HG02571 (cell line): ENCODE results near the gene TMEM270.
"Not testable (repeated sequence)": the region's sequence is repeated elsewhere in the genome, so short reads cannot be mapped to it uniquely, and the experiment has no call there.

Experiments
- ATAC-seq: cut with Tn5 transposase; IDR thresholded peaks from one replicate; pipeline ENCODE4 v1.9.1; 2021; ENCODE audit warnings: mild to moderate bottlenecking, moderate library complexity; ENCODE audit not compliant: unreplicated experiment

The TMEM270 gene

DNA sequence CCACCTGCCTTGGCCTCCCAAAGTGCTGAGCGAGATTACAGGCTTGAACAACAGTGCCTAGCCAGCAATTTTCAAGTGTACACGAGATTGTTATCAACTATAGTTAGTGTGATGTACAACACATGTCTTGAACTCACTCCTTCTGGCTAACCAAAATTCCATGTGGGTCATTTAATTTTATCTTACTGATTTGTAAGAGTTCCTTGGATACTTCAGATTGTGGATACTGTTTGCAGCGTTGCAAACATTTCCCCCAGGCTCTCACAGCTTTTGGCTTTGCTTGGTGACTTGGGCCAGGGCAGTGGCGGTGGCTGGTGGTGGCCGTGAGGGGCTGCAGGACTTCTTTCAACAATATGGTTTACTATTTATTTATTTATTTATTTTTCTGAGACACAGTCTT is 8.5 kb upstream of the TMEM270 start:
- ATAC-seq = no peak

DNA sequence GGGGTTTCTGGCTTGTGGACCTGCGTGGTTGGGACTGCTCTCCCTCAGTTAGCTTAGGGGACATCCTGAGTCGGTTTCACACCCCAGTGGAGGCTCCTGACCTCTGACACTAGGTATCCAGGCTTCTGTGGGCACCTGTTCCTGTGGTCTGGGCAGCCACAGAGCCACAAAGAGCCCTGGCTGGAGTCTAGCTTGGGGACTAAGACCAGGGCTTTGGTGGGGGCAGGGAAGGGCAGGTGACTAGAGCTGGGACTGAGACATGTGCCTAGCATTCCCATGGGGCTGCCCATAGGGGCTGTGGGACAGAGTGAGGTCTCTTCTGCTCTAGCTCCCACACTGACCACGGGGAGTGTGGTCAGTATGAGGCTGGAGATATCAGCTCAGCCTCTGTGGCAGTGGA is 4.0 kb upstream of the TMEM270 start:
- no peak for ATAC-seq

DNA sequence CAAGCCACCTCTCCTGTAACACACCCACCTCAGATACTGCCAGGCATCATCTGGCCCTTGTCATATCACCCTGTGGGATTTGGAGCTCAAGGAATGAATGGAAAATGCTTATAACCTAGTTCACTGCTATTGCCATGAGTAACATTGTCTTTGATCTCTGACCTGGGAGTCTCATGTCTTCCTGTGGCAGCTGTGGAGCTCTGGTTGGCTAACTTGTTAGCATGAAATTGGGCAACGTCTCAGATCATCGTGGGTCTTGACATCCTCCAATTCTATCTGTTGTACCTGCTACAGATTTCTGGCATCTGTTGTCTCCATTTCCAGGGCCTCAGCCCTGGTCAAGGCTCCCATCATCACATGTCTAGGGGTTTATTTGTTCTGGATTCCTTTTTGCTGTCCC is 2.2 kb upstream of the TMEM270 start:
- no peak for ATAC-seq

DNA sequence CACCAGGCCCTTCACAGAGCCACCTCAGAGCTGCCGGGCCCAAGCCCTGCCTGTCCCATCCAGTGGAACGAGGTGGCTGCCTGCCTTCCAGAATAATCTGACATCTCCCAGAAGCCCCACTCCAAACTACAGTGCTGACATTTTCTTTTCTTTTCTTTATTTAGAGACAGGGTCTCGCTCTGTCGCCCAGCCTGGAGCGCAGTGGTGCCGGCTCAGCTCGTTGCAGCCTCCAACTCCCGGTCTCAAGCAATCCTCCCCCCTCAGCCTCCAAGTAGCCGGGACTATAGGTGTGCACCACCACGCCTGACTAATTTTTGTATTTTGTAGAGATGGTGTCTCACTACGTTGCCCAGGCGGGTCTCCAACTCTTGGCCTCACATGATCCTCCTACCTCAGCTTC is 346 bp downstream of the TMEM270 start:
- ATAC-seq = no peak

DNA sequence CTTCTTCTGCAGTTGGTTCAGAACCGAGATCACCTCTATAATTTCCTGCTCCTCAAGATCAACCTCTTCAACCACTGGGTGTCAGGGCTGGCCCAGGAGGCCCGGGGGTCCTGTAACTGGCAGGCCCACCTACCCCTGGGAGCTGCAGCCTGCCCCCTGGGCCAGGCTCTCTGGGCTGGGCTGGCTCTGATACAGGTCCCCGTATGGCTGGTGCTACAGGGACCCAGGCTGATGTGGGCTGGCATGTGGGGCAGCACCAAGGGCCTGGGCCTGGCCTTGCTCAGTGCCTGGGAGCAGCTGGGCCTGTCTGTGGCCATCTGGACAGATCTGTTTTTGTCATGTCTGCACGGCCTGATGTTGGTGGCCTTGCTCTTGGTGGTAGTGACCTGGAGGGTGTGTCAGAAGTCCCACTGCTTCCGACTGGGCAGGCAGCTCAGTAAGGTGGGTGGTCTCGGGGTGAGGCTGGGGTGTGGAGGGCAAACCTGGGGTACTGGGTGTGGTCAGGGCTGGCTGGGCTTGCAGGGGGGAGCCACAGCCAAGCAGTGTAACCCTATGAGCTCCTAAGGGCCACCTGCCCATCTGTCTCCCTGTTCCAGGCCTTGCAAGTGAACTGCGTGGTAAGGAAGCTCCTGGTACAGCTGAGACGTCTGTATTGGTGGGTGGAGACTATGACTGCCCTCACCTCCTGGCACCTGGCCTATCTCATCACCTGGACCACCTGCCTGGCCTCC is 4.2 kb downstream of the TMEM270 start:
- no peak for ATAC-seq

DNA sequence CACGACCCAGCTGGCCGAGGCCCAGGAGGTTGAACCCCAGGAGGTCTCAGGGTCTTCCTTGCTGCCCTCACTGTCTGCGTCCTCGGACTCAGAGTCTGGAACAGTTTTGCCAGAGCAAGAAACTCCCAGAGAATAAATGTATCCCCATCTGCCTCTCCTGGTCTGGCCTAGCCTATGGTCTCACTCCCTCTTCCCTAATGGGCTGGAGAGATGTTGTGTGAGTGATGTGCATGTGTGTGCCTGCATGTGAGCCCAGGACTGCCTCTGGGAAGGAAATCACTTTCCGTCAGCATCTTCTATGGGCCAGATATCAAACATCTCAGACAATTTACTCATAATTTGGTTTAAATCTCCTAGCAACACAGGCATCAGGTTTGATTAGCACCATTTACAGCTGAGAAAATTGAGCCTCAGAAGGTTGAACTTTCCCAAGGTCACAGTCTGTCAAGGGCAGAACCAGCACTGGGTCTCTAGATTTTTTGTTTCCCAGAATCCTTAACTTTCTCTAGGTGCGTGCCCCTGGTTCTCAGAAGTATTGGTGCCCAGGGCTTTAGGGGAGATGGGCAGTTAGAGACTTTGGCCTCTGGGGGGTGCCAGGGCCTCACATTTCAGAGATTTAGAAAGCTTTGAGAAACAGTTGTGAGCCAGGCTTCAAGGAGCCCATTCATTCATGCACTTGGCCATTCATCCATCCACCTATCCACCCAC is 4.9 kb downstream of the TMEM270 start:
- no peak for ATAC-seq

DNA sequence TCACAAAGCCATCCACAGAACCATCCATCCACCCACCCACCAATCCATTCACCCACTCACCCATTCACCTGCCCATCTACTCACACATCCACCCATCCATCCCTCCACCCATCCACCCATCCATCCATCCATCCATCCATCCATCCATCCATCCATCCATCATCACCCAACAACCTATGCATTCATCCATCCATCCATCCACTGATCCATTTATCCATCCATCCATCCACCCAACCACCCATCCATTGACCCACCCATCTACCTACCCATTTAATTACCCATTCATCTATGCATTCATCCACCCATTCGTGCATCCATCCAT is 5.4 kb downstream of the TMEM270 start:
- no peak for ATAC-seq

DNA sequence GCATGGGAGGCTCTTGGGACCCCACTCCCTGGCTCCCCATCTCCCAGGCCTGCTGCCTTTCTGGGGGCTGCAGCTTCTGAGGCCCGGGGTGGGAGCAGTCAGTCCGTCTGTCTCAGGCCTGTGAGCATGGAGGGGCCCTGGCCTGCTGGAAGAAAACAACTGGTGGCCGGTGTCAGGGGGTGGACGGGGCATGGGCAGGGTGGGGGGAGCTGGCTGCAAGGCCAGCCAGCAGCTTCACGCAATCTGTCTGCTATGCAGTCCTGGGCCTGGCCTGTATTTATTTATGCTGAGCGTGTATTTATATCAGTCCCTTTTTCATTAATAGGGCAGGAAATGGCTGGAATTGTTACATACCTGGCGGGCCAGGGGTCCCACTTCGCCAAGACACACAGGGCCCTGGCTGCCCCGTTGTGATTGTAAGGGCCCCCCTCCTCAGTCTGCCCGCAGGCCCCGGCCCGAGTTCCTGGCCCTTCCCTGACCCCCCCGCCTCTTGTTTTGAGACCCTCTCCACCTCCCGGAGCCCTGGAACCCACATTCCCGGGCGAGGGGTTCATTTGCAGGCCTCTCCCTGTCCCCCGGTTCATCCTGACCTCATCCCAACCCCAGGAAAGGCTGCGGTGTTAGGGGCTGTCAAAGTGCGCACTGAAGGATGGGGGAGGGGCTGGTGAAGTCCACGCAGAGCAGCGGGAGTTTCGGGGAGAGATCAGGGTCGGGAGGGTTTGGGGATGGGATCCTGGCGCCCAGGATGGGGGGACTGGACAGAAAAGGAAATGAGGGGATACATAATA is 8.2 kb downstream of the TMEM270 start:
- no peak for ATAC-seq

DNA sequence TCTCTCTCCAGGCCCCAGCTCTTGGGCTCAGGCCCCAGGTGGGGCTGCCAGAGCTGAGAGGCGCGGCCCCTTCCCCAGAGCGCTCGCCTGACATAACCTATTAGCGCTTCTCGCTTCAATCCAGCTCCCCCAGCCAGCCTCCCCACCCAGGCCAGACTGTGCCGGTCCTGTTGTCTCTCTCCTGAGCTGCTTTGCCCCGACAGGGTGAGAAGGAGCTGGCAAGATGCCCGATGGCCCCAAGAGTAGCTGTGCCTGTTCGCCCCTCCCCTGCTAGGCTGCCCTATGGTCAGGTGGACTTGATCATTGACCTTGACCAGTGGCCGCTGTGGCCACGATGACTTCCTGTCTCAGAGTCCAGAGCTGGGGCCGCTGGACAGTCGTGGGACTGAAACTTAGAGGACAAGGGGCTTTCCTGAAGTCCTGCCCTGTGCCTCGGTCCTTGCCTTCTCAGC is 9.1 kb downstream of the TMEM270 start:
- ATAC-seq = no peak

DNA sequence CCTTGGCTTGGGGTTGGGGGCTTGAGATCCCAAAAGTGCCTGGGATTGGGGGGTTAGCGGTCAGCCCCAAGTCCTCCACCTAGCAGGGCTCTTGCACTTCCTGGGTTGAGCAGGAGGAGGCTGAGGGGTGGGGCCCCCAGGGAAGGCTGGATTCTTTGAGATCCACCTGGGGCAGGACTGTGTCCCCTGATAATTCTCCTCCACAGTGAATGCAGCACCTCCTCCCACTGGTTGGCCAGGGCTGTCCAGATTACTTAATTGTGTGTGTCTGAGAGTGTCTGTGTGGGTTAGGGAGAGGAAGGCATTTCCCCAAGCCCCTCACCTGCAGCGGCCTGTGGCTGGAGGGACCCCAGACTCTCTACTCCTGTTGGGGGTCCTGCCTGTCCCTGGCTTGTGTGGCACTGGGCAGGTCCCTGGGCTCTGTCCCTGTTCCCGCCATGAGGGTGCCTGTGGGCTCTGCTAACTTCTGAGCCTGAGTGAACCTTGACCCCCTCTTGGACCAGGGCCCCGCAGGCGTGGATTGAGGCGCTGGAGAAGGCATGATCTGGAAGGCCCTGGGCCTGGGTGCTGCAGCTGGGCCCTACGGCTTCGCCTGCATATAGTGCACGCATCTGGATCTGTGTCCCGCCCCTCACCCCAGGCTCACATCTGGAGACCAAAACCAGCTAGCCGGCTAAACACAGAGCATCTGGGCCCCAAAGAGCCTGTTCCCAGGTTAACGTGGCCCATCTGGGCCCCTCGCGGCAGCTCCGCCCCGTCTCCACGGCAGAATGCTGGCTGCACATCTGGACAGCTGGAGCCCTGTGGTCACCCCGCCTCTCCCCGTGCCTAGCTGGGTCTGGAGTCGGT is 10.4 kb downstream of the TMEM270 start:
- ATAC-seq = no peak

DNA sequence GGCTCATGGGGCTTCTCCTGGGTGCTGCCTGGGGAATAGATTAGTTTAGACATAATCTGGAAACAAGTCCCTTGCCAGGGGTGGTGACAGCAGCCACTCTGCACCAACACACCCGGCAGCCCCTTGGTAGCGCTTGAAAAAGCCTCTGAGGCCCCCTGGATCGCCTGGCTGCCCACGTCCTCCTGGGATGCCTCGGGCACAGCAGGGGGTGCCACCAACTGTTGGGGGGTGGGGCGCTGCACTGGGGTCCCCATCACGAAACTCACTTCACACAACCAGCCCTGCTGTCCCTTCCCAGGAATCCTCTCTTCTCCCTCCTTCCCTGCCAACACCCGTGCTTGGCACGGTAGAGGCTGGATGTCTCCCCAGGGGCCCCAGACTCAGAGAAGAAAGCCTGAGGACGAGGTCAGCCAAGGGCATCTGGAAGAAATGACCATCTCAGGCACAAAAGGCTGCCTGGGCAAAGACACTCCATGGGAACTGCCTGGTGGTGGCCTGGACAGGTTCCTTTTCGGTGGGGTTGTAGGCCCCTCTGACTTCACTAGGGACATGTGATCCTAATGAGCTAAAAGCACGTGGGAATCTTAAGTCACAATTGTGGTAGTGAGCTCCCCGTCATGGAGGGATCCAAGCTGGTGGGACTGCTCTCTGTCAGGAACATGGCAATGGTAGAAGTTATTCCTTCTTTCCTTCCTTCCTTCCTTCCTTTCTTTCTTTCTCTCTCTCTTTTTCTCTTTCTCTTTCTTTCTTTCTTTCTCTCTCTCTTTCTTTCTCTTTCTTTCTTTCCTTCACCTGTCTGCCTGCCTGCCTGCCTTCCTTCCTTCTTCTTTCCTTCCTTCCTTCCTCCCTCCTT is 11.3 kb downstream of the TMEM270 start:
- no peak for ATAC-seq

DNA sequence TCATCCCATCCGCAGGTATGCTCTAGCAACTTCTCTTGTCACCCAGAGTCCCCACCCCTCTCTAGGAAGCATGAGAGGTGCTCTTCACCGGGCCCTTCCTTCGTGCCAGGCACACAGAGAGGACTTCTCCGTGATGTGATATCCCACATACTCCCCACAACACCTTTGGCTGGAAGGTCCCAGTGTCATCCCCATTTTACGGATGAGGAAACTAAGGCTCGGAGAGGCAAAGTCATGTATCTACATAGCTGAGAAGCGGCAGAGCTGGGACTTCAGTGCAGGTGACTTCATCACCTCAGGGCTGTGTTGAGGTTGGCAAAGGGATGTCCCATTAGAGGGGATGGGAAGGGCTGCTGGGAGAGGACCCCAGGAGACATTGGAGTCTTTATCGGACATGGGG is 15.4 kb downstream of the TMEM270 start:
- ATAC-seq = no peak

DNA sequence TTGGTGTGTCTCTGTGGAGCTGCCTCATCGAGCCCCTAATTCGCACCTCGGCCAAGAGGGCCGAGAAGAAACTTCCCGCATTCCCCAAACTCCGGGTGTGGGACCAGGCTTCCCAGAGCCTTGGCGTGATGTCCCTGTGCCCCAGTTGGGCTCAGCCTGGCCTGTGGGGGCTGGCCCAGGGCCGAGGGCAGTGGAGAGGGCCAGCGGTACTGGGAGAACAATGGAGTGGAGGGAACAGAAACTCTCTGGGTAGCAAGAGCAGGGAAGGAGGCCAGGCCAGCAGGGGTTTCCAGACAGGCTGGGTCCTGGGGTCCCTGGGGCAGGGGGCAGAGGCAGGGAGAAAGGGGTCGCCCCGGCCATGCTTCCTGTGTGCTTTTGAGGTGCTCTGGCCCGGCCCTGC is 16.0 kb downstream of the TMEM270 start:
- no peak for ATAC-seq

DNA sequence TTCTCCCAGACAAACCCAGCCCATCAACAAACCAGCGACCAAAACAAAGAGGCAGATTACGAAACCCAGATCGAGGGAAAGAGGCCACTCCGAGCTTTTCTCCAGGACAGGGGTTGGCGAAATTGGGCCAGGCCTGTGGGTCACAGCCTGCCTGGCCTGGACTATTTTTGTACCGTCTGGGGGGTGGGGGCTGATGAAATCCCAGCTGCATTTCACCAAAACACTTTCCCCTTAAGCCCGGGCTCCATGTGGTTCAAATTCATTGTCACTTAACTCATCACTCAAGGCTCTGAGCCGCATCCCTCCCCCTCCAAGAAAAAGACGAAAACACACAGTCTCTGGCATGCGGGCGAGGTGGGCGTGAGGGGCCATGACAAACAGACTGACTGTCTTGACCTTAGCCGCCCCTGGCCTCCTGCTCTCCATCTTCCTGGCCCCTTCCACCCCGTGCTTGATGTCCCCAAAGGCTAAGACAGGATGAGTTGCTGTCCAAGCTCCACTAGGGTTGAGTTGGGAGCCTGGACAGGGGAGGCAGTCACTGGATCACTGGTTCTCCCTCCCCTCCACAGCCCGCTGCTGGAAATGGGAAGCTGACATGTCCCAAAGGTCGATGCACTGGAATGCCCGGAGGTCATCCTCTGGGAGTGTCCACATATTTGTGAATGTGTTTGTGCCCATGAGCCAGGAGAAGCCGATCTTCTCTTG is 19.2 kb downstream of the TMEM270 start:
- no peak for ATAC-seq

DNA sequence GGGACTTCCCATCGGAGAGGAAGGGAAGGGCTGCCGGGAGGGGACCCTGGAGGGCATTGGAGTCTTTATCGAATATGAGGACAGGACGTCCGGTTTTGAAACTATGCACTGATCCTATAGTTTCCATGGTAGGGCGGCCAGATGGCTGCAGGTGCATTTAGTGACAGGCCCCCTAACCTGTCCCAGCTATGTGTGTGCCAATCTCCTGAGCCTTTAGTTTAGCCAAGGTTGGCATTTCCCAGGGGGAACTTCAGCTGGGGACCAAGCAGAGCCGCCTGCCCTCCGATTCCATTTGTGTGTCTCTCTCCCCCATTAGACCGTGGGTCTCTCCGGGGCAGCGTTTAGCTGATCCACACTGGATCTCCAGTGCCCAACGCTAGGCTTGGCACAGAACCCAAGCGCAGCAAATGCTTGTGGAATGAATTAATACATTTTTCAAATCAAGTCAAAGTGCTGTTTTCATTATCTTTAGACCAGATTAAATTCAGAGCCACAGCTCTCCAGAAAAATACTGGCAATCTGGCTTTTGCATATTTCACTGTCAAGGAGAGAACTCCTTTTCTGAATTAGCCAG is 19.9 kb downstream of the TMEM270 start:
- no peak for ATAC-seq

DNA sequence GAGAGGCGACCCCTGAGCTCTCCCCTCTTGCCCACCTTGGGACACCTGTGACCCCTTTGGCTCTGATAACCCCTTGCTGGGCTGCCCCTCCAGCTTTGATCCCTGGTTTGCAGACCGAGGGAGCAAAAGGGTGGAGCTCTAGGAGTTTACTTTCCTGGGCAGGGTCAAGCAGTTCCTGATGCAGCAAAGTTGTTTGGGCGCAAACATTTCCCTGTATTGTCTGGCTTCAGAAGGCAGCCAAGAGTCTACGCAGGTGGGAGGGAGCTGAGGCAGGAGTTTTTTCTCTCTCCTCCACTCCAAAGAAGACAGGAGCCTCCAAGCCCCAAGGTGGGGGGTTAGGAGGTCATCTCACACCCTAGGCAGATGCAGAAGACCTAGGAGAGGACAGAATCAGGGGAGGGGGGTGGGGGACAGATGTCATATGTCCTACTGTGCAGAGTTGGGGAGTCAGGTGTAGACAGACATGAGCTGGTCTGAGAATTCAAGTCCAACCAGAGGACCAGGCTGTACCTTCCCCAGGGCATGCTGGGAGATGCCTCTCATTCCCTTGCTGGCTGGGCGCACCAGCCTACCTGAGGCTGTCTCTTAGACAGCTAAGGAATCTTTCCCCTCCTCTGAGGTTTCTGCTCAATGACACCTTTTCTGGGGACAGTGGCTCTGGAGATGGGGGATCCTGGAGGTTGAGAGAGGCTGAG is 20.5 kb downstream of the TMEM270 start:
- no peak for ATAC-seq

DNA sequence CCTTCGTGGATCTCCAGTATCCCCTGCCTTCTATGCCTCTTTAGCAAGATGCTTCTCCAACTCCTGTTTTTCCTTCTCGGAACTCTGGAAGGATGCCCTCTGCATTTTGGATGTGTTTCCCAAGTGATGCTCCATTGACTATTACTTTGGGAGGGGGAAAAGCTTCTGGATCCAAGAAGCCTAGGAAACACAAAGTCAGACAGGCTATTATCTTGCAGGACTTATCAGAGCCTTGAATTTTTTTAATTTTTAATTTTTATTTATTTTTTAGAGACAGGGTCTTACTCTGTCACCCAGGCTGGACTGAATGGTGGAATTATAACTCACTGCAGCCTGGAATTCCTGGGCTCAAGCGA is 21.1 kb downstream of the TMEM270 start:
- no peak for ATAC-seq

DNA sequence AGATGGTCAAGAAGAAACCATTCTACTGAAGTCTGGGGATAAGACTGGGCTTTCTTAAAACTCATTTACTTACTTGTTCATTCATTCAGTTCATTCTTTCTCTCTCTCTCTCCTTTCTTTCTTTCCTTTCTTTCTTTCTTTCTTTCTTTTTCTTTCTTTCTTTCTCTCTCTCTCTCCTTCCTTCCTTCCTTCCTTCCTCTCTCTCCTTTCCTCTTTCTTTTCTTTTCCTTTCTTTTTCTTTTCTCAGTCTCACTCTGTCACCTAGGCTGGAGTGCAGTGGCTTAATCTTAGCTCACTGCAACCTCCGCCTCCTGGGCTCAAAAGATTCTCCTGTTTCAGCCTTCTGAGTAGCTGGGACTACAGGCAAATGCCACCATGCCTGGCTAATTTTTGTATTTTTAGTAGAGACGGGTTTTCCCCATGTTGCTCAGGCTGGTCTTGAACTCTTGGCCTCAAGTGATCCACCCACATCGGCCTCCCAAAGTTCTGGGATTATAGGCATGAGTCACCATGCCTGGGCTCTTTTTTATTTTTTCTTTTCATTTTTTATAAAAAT is 24.0 kb downstream of the TMEM270 start:
- ATAC-seq = not testable (repeated sequence)
